GM18511 (cell line): ENCODE data around the gene FKBP6.
A peak's percentile ranks its signal among the peaks of the same experiment; 100 is the strongest.
"Not testable (repeated sequence)": the region's sequence is repeated elsewhere in the genome, so short reads cannot be mapped to it uniquely, and the experiment has no call there.

Source experiments
- ATAC-seq: cut with Tn5 transposase; IDR thresholded peaks from one replicate; pipeline ENCODE4 v1.9.1; 2021; ENCODE audit warnings: mild to moderate bottlenecking, moderate library complexity; ENCODE audit not compliant: unreplicated experiment

Gene FKBP6

GRCh38 chr7:73323434-73324080 lies 4.4 kb upstream of the FKBP6 start:
- not testable (repeated sequence) for ATAC-seq

- ATAC-seq = peak; percentile 65
Measured at GRCh38 chr7:73324081-73324845, 3.7 kb upstream of the FKBP6 start.

- not testable (repeated sequence) for ATAC-seq
Measured at GRCh38 chr7:73325424-73325823, 2.5 kb upstream of the FKBP6 start.

GRCh38 chr7:73327449-73327848 lies 512 bp upstream of the FKBP6 start:
- not testable (repeated sequence) for ATAC-seq

DNA sequence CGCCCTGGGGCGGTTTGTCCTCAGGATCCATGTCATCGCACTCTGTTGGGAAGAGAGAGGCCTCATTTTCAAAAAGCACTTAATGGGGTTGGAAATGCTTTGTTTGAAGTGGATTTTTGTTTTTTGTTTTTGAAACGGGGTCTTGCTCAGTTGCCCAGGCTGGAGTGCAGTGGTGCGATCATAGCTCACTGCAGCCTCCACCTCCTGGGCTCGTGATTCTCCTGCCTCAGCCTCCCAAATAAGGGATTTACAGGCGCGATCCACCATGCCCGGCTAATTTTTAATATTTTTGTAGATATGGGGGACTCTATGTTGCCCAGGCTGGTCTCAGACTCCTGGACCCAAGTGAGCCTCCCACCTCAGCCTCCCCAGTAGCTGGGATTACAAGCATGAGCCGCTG lies 735 bp downstream of the FKBP6 start:
- no peak for ATAC-seq

DNA sequence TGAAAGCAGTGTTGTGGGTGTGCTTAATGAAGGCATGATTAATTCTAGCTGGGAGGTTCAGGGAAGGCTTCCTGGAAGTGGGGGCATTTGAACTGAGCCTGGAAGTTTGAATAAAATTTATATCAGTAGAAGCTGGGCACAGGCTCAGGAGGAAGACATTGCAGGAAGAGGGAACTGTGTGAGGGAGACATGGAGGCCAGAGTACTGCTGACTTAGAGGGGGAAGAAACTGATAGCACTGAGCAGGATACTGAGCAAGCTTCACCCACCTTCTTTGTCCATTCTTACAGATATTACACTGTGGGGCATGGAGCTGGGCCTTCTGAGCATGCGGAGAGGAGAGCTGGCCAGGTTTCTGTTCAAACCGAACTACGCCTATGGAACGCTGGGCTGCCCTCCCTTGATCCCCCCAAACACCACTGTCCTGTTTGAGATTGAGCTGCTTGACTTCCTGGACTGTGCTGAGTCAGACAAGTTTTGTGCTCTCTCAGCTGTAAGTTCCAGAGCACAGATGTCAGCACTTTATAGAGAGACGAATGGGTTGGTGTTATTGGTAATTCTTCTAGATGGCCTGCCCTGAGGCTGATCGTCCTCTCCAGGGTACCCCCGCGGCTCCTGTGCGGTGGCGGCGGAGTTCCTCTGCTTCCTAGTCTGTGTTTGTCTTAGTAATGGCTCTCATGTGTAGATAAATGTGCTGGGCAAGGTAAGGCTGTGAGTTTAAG lies 2.1 kb downstream of the FKBP6 start:
- no peak for ATAC-seq

GRCh38 chr7:73330772-73331171 lies 2.8 kb downstream of the FKBP6 start:
- no peak for ATAC-seq

DNA sequence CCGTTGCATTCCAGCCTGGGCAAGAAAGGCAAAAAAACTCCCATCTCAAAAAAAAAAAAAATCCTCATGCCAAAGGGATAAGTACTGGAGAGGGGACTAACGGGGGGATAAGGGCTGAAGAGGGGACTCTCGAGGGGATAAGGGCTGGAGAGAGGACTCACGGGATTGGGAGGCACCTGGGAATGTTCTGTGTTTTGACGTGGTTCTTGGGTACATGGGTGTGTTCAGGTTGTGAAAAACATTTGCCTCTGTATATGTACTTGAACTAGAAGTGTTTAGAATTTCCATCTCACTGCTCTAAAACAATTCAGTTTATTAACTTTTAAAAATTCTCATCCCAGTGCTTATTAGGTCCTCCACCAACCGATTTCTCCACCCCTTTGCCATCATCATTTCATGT lies 4.5 kb downstream of the FKBP6 start:
- no peak for ATAC-seq

DNA sequence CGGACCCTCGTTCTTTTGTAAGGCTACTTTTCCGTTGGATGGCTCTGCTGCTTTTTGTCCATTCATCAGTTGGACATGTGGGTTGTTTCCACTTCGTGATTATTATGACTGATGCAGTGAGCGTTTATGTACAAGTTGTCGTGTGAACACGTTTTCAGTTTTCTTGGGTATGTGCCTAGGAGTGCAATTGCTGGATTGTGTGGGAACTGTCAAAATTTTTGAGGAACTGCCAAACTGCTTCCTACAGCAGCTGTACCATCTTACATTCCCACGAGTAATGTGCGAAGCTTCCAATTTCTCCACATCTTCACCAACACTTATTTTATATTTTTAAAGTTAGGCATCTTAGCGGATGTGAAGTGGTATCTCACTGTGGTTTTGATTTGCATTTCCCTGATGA lies 10.4 kb downstream of the FKBP6 start:
- ATAC-seq = no peak

GRCh38 chr7:73340514-73340913 lies 12.6 kb downstream of the FKBP6 start:
- no peak for ATAC-seq

DNA sequence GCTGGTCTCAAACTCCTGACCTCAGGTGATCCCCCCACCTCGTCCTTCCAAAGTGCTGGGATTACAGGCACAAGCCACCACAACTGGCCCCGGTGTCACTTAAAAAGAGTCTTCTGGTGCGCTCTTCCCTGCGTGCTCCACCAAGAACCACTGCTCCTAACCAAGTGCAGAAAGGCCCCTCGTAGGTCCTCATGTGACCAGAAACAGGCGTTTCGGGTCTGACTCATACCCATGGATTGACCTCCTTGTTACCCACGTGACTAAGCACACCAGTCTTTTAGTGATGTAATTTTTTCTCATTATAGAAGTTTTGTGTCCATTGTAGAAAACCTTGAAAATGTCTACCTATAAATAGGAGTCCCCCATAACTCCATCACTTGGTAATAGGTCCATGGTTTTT lies 13.9 kb downstream of the FKBP6 start:
- ATAC-seq = no peak

DNA sequence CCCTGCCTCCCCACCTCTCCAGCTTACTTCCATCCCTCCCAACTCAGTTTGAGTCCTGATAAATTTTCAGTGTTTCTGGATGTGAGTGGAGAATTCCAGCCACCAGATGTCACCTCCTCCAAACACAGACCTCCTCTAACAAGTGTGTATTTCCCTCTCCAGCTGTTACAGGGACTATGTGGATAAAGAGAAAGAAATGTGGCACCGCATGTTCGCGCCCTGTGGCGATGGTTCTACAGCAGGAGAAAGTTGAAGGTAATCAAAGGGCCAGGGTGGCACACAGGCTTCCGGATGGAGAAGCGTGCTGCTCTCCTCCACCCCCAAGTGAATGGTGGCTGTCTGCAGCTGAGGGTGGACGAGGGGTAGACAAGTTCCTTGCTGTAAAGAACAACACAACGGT lies 14.7 kb downstream of the FKBP6 start:
- ATAC-seq = no peak

- ATAC-seq = no peak
Measured at GRCh38 chr7:73343671-73344380, 15.9 kb downstream of the FKBP6 start.

- no peak for ATAC-seq
Measured at GRCh38 chr7:73345538-73345937, 17.6 kb downstream of the FKBP6 start.

DNA sequence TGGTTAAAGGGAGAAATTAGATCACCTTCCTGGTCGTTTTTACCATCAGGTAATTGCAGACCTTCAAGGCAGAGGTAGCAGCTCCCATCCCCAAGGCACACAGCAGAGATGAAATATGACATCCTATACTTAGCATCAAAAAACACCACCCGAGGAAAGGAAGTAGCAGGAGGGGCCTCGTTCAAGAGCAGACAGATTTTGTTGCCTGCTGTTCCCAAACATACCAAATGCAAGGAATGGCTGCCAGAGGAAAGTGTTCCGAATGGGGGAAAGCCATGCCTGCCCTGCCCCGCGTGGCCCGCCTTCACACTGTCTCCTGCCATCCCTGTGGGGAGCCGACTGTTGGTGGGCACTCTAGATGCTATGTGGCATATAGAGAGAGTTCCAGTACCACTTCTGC lies 18.0 kb downstream of the FKBP6 start:
- ATAC-seq = no peak

- no peak for ATAC-seq
Measured at GRCh38 chr7:73349763-73350162, 21.8 kb downstream of the FKBP6 start.

GRCh38 chr7:73350306-73351068 lies 22.5 kb downstream of the FKBP6 start:
- no peak for ATAC-seq

DNA sequence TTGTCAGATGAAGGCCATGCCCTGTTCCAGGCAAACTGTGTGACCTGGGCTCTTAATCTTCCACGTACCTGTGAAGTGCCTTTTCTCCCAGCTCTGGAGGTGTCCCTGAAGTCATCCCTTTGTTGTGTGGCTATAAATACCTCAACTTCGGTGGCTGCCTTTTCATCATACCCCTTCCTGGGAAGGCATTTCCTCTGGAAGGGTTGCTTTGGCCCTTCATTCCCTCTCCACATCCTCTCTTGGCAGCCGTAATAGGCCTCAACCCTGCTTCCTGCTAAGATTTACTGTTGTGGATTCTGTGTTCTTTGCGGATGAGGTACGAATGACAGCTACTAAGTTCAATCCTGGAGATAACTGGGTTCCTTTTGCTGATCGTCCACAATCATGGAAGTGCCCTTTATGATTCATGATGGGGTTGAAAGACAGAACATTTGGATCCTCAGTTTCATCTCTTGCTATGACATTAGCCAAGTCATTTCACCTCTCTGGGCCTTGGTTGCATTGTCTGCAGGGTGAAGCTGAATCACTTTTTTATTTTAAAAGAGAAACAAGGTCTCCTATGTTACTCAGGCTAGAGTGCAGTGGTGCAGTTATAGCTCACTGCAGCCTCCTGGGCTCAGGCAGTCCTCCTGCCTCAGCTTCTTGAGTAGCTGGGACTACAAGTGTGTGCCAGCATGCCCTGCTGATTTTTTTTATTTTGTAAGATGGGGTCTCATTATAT lies 23.6 kb downstream of the FKBP6 start:
- ATAC-seq = no peak

GRCh38 chr7:73352784-73353183 lies 24.8 kb downstream of the FKBP6 start:
- ATAC-seq = no peak

GRCh38 chr7:73353243-73353642 lies 25.3 kb downstream of the FKBP6 start:
- ATAC-seq = no peak
